CD4-positive, alpha-beta T cell treated with Interferon gamma for 1 hour (primary cell): Measurements from ENCODE around the gene SEZ6L2.
"Not testable (repeated sequence)": the region's sequence is repeated elsewhere in the genome, so short reads cannot be mapped to it uniquely, and the experiment has no call there.

Source experiments
- DNase-seq: peaks from one replicate; pipeline ENCODE4 v3.0.0-alpha.2; 2020

SEZ6L2 gene

GRCh38 chr16:29881050-29881449 is 18.3 kb downstream of the SEZ6L2 start:
- DNase-seq = no peak

GRCh38 chr16:29878172-29878571 is 21.2 kb downstream of the SEZ6L2 start:
- DNase-seq = no peak

GRCh38 chr16:29877266-29877961 is 21.9 kb downstream of the SEZ6L2 start:
- DNase-seq = peak; percentile 67

GRCh38 chr16:29876594-29877249 is 22.6 kb downstream of the SEZ6L2 start:
- no peak for DNase-seq

GRCh38 chr16:29876217-29876593 is 23.1 kb downstream of the SEZ6L2 start:
- DNase-seq = no peak

- no peak for DNase-seq
Observed at GRCh38 chr16:29875206-29875605, 24.1 kb downstream of the SEZ6L2 start.

- no peak for DNase-seq
Observed at GRCh38 chr16:29873319-29873718, 26.0 kb downstream of the SEZ6L2 start.

- no peak for DNase-seq
Observed at GRCh38 chr16:29871822-29872546, 27.4 kb downstream of the SEZ6L2 start.

GRCh38 chr16:29869067-29869466 is 30.3 kb downstream of the SEZ6L2 start:
- not testable (repeated sequence) for DNase-seq

GRCh38 chr16:29868396-29869009 is 30.8 kb downstream of the SEZ6L2 start:
- no peak for DNase-seq

- DNase-seq = no peak
Observed at GRCh38 chr16:29864205-29864604, 35.1 kb downstream of the SEZ6L2 start.

GRCh38 chr16:29863669-29863984 is 35.7 kb downstream of the SEZ6L2 start:
- no peak for DNase-seq

GRCh38 chr16:29862884-29863668 is 36.3 kb downstream of the SEZ6L2 start, which contains the start of gene CDIPT:
TSS of gene CDIPT (minus strand) at chr16:29863226. CDS start at chr16:29862857, 369 bp downstream.
- DNase-seq = peak; percentile 94

GRCh38 chr16:29862383-29862883 is 36.9 kb downstream of the SEZ6L2 start:
- DNase-seq = no peak

- no peak for DNase-seq
Observed at GRCh38 chr16:29860218-29860617, 39.1 kb downstream of the SEZ6L2 start.

- no peak for DNase-seq
Observed at GRCh38 chr16:29858974-29859373, 40.4 kb downstream of the SEZ6L2 start.

- DNase-seq = no peak
Observed at GRCh38 chr16:29858149-29858849, 41.1 kb downstream of the SEZ6L2 start.

- DNase-seq = no peak
Observed at GRCh38 chr16:29857133-29857760, 42.1 kb downstream of the SEZ6L2 start.

GRCh38 chr16:29854520-29855100 is 44.7 kb downstream of the SEZ6L2 start:
- DNase-seq = no peak

GRCh38 chr16:29852654-29853053 is 46.7 kb downstream of the SEZ6L2 start:
- no peak for DNase-seq

- no peak for DNase-seq
Observed at GRCh38 chr16:29850998-29851397, 48.4 kb downstream of the SEZ6L2 start.
